HUDEP-2 (cell line): ENCODE data around the gene CCDC141.

Source experiments
- DNase-seq, 76 experiments: peaks; one replicate each; lab custom pipeline; 2025; ENCODE audit not compliant: unreplicated experiment in 76 of 76; lab: John Stamatoyannopoulos, UW

The CCDC141 gene

DNA sequence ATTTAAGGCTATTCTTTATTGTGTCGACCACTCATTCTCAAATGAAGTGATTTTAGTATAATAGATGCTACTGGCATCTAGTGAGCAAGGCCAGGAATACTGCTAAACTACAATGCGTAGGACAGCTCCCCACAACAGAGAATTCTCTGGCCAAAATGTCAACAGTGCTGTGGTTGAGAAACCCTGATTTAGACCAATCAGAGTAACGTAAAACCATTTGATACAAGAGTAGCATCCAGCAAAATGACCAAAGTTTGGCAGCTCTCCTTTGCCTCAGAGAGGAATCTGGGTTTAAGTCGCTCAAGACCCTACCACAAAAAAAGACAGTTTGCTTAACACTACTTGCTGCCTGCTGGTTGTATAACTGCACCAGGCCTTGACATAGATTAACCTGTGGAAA is 205.7 kb downstream of the CCDC141 start:
- DNase-seq, result no peak

DNA sequence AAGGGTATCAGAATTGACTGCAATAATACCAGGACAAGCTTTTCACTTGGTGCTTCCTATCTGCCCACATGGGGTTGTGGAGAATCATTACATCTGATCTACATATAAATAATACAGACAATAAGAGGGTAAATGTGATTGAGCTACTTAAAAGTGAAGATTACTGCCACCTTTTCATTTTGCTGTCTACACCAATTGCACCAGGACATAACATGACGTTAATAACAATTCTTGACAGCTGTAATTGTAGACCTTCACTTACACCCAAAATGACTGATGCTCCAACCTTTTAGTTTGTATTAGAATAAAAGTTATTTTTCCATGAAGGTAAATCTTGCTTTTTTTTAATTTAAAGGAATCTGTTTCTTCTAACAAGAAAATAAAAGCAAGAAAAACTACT is 206.2 kb downstream of the CCDC141 start:
- no peak for DNase-seq

DNA sequence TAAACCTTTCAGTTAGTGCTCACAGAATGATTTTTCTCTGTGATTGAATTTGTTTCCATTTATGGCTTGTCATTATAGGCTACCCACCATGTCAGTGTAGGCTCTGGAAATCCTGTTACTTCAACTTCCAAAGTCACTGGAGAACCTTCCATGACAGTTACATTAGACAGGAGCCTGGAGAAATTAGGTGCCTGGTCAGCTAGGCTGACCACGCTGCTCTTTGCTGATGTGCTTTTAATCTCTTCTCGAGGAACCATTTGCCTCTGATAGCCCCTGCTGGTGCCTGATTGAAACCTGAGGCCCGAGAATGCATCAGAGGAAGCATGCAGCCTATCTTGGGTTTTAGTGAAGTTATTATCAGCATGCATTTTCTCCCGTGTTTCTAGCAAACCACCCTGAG is 213.1 kb downstream of the CCDC141 start:
- no peak for DNase-seq

- DNase-seq, result no peak
Observed at GRCh38 chr2:178834086-178834485, 215.9 kb downstream of the CCDC141 start.

GRCh38 chr2:178833382-178833781 is 216.6 kb downstream of the CCDC141 start:
- DNase-seq, result no peak

- DNase-seq, result no peak
Observed at GRCh38 chr2:178830451-178830850, 219.5 kb downstream of the CCDC141 start.

GRCh38 chr2:178829981-178830380 is 220.0 kb downstream of the CCDC141 start:
- DNase-seq, result no peak

DNA sequence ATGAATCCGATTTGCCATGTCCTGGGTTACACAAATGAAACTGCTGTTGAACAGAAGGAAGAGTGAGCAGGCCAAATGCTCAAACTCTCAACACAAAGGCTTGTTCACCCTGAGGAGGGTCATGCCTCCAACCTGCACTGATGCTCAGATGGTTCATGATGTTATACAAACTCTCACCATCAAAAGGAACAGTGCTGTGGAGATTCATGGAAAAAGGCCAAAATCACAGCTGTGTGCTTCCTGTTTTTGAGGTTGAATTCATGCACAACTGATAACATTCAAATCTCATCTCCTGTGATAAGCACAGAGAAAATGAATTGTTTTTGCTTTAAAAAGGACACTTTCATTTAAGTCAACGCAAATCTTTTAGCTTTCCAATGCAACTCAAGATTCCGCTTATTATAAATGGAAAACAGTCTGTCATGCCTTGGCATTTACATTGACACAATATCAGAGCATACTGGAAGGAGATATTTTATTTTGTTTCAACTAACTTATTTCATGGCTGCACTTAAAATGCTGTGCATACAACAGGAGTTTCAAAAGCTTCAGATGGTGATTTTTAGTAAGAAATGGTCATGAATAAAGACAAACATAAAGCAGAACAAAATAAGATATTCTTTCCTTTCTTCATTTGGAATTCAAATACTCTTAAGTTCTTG is 220.5 kb downstream of the CCDC141 start:
- no peak for DNase-seq

- DNase-seq, result no peak
Observed at GRCh38 chr2:178828486-178828881, 221.5 kb downstream of the CCDC141 start.

GRCh38 chr2:178827739-178828485 is 222.0 kb downstream of the CCDC141 start:
- no peak for DNase-seq

- no peak for DNase-seq
Observed at GRCh38 chr2:178827111-178827510, 222.8 kb downstream of the CCDC141 start.

DNA sequence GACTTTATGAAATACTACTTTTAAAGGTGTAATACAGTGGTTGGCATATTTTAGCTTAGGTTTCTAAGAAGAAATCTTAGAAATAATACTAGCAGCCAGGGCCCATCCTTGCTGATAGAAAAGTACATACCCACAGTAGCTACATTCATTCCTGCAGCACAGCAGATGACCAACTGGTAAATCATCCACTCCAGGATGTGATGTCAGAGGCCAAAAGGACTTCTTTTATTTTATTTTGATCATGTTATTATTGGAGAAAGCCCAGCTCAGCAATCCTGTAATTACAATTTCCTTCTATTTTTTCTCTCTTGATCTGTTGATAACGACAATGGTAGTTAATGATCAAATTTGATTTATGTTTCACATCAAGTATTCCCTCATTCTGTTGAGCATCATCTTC is 224.8 kb downstream of the CCDC141 start:
- DNase-seq, result no peak

GRCh38 chr2:178824181-178824580 is 225.8 kb downstream of the CCDC141 start:
- no peak for DNase-seq

DNA sequence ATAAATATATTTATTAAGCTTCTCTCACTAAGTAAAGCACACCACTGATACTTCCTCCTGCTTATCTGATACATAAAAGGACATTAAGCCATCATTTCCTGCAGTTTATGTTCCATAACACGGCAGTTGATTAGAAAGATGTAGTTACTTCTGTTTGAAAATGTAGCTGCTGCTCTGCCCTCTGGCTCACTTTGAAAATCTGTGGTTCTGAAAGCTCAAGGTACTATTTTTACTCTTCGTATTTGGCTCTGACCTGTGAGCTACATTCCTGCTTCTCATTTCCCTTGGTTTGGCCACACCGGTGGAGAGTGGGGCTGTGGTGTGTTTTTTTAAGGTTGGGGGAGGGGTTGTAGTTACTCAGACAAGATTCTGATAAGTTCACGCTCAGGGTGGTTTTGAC is 229.9 kb downstream of the CCDC141 start:
- no peak for DNase-seq

DNA sequence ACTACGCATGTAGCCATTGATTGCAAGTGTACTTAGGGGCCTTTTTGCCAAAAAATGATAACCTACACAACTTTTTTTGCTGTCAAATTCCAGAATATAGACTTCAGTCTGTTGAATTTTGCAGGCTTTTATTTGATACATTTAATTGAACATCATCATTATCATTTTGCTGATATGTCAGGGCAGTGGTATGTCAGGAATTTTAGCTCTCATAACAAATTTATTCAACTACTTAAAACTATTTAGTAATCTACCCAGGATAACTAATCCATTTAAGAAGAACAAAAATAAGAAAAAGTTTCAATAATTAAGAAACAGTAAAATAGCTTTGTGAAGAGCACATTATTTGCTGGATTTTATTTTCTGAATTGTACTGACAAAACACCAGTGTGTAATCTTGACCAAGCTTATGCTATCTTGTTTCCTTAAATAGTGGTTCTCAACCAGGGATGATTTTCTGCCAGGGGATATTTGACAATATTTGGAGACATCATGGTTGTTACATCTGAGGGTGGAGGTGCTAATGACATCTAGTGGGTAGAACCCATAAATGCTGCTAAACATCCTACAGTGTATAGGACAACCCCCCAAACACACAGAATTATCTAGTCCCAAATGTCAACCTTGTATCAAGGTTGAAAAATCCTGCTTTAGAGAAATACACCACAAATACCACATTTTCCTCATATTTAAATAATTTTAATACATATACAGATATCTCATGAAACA is 230.6 kb downstream of the CCDC141 start:
- no peak for DNase-seq

GRCh38 chr2:178811901-178812300 is 238.0 kb downstream of the CCDC141 start:
- DNase-seq, result no peak

DNA sequence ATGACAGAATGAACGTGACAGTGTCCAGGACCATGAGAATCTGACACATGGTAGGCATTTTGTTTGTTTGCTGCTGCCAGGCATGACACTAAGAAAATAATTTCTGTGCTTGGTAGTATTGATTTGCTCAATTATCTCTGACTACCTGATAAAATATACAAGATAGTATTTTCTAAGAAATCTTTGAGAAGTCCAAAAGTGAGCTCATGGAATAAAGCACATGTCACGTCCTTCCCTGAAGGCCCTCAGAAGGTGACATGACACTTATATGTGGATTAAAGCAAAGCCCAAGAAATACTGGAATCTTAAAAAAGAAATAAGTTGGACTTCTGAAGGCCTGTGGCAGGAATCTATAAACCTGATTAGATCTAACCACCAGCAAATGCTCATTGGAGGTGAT is 238.9 kb downstream of the CCDC141 start:
- no peak for DNase-seq

DNA sequence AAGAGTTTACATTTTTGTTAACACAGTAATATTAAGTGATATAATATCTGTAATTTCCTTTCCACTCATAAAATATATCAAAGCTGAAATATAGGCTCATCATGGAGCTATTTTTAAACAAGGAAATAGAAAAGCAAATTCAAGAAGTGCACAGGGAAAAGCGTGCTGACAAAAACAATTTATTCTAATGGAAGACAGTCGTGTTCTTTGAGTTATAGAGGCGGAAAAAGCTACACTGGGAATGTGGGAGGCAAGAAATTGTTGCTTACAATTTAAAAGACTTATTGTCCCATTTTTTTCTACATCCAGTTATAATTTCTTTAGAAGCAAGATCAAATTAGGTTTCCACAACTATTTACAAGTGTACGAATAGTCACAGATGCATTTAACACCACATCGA is 239.5 kb downstream of the CCDC141 start:
- no peak for DNase-seq

DNA sequence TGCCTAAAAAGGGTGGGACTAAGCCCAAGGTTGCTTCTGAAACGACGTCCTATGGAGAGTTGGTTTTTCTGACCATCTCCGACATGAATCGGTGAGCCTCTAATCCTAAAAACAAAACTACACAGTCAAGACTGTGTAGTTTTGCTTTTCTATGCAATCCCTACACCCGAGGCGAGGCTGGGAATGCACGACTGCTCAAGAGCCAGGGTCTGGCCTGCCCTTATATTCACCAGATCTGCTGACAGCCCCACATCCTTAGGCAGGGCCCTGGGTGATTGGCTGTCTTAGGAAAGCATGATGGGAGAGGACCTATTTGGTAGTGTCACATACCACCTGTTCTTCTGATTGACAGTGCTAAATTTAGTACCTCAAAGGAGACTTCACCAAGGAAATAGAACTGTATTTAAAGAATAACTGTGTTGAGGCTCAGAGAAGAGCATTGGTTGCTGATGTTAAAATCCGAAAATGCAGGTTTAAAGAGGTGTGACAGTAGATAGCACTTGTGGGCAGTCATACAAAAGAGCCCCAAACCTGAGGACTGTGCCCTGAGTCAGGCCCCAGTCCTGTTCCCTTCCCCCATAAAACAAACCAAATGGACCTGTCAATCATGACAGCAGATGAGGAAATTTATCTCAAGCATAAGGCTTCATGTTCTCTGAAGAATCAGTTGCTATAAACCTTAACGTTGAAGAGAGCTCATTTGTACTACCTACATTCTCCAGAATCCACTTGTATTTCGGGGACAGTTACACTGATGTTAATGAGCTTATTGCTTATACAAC is 242.5 kb downstream of the CCDC141 start, which contains the start of gene TTN:
TTN (minus strand) TSS at position 197 of the 782 bp plus-strand sequence. CDS start 2,781 bp downstream, outside the sequence.
- no peak for DNase-seq

DNA sequence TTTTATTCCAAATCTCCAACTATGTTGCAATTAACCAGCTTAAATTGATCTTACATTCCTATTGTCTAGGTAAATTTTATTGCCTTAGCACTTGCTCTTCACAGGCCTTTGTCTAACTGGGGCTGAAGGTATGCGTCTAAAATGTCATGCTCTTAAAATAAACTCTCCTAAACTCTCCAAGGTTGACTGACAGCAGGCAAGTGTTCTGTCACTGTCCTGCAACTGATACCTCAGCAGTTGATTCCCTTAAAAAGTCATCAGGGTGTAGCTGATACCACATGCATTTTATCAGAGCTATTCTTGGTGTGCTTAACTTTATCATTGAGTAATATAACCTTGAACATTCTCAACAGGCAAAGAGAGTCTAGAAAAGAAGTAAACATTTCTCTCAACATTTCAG is 243.4 kb downstream of the CCDC141 start:
- DNase-seq, result no peak

GRCh38 chr2:178805457-178805856 is 244.5 kb downstream of the CCDC141 start:
- no peak for DNase-seq
